Panc1 (cell line): Measurements from ENCODE around the gene HIPK4. TPM values are rescaled to one million over a fixed set of nuclear protein-coding genes. Genes with fewer than 3 reads are reported as not detected.
"Not testable (repeated sequence)": the region's sequence is repeated elsewhere in the genome, so short reads cannot be mapped to it uniquely, and the experiment has no call there.

Source experiments
- ATAC-seq: fragments of 200-7000 bp; cut with Tn5 transposase; 2 replicates; pipeline ENCODE4 v1.9.1; 2020; ENCODE audit warnings: mild to moderate bottlenecking, moderate library complexity
- BruUV-seq: library from RNA; stranded (reverse); fragments of 400-500 nt; replicated peaks from 2 replicates; lab custom pipeline; 2021; lab: Mats Ljungman, UMichigan
- CTCF ChIA-PET: fragments of 300-600 bp; sonication (Branson Sonifier 250); formaldehyde crosslinking; loops from one replicate; lab custom pipeline; 2022; ENCODE audit warnings: antibody characterized with exemption; lab: Charles Lee
- POLR2A ChIA-PET: fragments of 300-600 bp; sonication (Branson Sonifier 250); formaldehyde crosslinking; loops from one replicate; lab custom pipeline; 2022; ENCODE audit warnings: antibody characterized with exemption; lab: Charles Lee
- DNase-seq: peaks from one replicate; pipeline ENCODE4 v3.0.0-alpha.2; 2010; ENCODE audit warnings: low read depth, low spot score
- H3K27ac ChIP-seq: 2 replicates; pipeline ENCODE4 v1.5.1; 2011; ENCODE audit warnings: mild to moderate bottlenecking, low read length, inconsistent platforms
- H3K27me3 ChIP-seq: fragments of 200-500 bp; sonication (Bioruptor generic); 2 replicates; pipeline ENCODE4 v1.6.0; 2014; ENCODE audit warnings: low read length, inconsistent platforms; ENCODE audit not compliant: control insufficient read depth, insufficient read depth
- H3K36me3 ChIP-seq: fragments of 200-500 bp; sonication (Bioruptor generic); 2 replicates; pipeline ENCODE4 v1.5.1; 2014; ENCODE audit warnings: inconsistent platforms, mild to moderate bottlenecking, low read length, moderate library complexity; ENCODE audit not compliant: control insufficient read depth, insufficient read depth
- H3K4me1 ChIP-seq: 2 replicates; pipeline ENCODE4 v1.5.1; 2011; ENCODE audit warnings: inconsistent platforms, mild to moderate bottlenecking, low read length, moderate library complexity; ENCODE audit not compliant: control insufficient read depth, insufficient read depth
- H3K4me3 ChIP-seq, 2 experiments: 2 replicates each; pipeline ENCODE4 v1.5.1; 2011 to 2012; ENCODE audit warnings: low read depth in 2 of 2, low read length in 2 of 2, mild to moderate bottlenecking in 2 of 2, inconsistent platforms in 1 of 2, moderate library complexity in 1 of 2
- H3K9me3 ChIP-seq: fragments of 200-500 bp; sonication (Bioruptor generic); 2 replicates; pipeline ENCODE4 v1.5.1; 2014; ENCODE audit warnings: low read depth, mild to moderate bottlenecking, inconsistent platforms, low read length, moderate library complexity; ENCODE audit not compliant: control insufficient read depth, insufficient read depth
- POLR2AphosphoS5 ChIP-seq: IDR thresholded peaks from 2 replicates; pipeline ENCODE4 v1.6.1; 2012; ENCODE audit warnings: mild to moderate bottlenecking, low read depth, low read length, moderate library complexity
- REST ChIP-seq, 2 experiments: IDR thresholded peaks; 2 replicates each; pipeline ENCODE4 v1.6.1; 2011 to 2012; ENCODE audit warnings: low read depth in 2 of 2, control low read depth in 1 of 2, low read length in 1 of 2, mild to moderate bottlenecking in 1 of 2, moderate library complexity in 1 of 2; ENCODE audit not compliant: insufficient read depth in 1 of 2
- SIN3A ChIP-seq: IDR thresholded peaks from 2 replicates; pipeline ENCODE4 v1.6.1; 2012; ENCODE audit warnings: low read depth, mild to moderate bottlenecking, low read length, moderate library complexity, borderline replicate concordance; ENCODE audit not compliant: insufficient read depth
- TCF7L2 ChIP-seq: IDR thresholded peaks from 2 replicates; pipeline ENCODE4 v1.6.1; 2011; ENCODE audit warnings: mild to moderate bottlenecking, low read depth, low read length, inconsistent platforms
- in situ Hi-C: cut with HindIII; loops from 2 replicates; pipeline ENCODE4 v1.10.0; 2016; ENCODE audit warnings: low sequenced_read_pairs, low pct_unique_long_range_greater_than_20kb
- intact Hi-C: fragments of 100-400 bp; cut with micrococcal nuclease; formaldehyde crosslinking; loops from one replicate; pipeline ENCODE4 v1.10.0; 2022; ENCODE audit not compliant: unreplicated experiment
- total RNA-seq: library from RNA; stranded (reverse); gene quantifications from one replicate; pipeline ENCODE4 v1.2.1, GENCODE V29; 2021; ENCODE audit not compliant: unreplicated experiment
- TF ChIP-seq, protein P1 (sequence below): fragments of 450-650 bp; IDR thresholded peaks from 2 replicates; pipeline ENCODE4 v1.5.1; 2017; ENCODE audit warnings: mild to moderate bottlenecking

The HIPK4 gene
- total RNA-seq, 1 experiment from 2014 or later = 0.13 TPM

GRCh38 chr19:40433391-40434216 lies 43.6 kb upstream of the HIPK4 start:
- ChIA-PET POLR2A (interaction anchor here (0.6 to 0.7 kb wide), 2 partner anchors 30 to 292 kb away, joined by 10 to 16 read pairs; no protein-coding TSS in a partner anchor), CTCF (interaction anchor here (0.6 to 0.7 kb wide), 2 partner anchors 30 to 32 kb away, joined by 5 to 7 read pairs; partner anchors contain the start of gene BLVRB)
- H3K36me3 ChIP-seq = no peaks in the 10 kb centered on the region
- BruUV-seq = TSS peak; percentile 100
- H3K27me3 ChIP-seq = no peaks in the 10 kb centered on the region
- DNase-seq = no peak
- in situ Hi-C loops = no loop called here
- H3K9me3 ChIP-seq = no peaks in the 10 kb centered on the region
- H3K4me1 ChIP-seq = peaks cover 6% of the 10 kb centered on the region
- peak overlapping the region; percentile 97 for H3K27ac ChIP-seq
- intact Hi-C loops = no loop called here
- H3K4me3 ChIP-seq = peak overlapping the region; percentile 47 to 67
- peak; percentile 98 for ATAC-seq
- TF ChIP-seq SIN3A (0 out of 2 replicates have a peak, but pooled peaks have one; percentile 49), REST (IDR thresholded peaks at IDR 0.05; ENCODE audit: insufficient read depth in 1 of 2, low read depth in 2 of 2, low read length in 1 of 2) (no peak), POLR2AphosphoS5 (peak; percentile 69), TCF7L2 (no peak)
- TF ChIP-seq, protein P1, sequence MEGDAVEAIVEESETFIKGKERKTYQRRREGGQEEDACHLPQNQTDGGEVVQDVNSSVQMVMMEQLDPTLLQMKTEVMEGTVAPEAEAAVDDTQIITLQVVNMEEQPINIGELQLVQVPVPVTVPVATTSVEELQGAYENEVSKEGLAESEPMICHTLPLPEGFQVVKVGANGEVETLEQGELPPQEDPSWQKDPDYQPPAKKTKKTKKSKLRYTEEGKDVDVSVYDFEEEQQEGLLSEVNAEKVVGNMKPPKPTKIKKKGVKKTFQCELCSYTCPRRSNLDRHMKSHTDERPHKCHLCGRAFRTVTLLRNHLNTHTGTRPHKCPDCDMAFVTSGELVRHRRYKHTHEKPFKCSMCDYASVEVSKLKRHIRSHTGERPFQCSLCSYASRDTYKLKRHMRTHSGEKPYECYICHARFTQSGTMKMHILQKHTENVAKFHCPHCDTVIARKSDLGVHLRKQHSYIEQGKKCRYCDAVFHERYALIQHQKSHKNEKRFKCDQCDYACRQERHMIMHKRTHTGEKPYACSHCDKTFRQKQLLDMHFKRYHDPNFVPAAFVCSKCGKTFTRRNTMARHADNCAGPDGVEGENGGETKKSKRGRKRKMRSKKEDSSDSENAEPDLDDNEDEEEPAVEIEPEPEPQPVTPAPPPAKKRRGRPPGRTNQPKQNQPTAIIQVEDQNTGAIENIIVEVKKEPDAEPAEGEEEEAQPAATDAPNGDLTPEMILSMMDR = no peak

DNA sequence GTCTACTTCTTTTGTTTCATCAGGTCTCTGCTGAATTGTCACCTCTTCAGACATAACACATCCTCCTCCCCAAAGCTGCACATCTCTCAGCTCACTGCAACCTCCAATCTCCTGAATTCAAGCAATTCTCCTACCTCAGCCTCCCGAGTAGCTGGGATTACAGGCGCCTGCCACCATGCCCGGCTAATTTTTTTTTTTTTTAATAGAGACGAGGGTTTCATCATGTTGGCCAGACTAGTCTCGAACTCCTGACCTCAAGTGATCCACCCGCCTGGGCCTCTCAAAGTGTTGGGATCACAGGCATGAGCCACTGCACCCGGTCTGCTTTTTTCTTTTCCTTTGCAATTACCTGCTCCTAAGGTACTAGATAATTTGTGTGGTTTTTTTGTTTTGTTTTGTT lies 42.8 kb upstream of the HIPK4 start:
- in situ Hi-C loops, intact Hi-C loops, H3K27me3 ChIP-seq, H3K36me3 ChIP-seq, H3K9me3 ChIP-seq, H3K4me1 ChIP-seq, DNase-seq, ATAC-seq, BruUV-seq: not testable (repeated sequence)
- Histone ChIP-seq H3K4me3 (peak overlapping the region; percentile 47 to 67), H3K27ac (peak overlapping the region; percentile 97)
- ChIA-PET CTCF (interaction anchor here (0.6 to 0.7 kb wide), 2 partner anchors 29 to 33 kb away, joined by 5 to 7 read pairs; partner anchors contain the start of gene BLVRB), POLR2A (interaction anchor here (0.6 kb wide), 1 partner anchor 293 kb away, joined by 10 read pairs; no protein-coding TSS in a partner anchor)
